ENCODE results near the gene POLR2B.

POLR2B gene

DNA sequence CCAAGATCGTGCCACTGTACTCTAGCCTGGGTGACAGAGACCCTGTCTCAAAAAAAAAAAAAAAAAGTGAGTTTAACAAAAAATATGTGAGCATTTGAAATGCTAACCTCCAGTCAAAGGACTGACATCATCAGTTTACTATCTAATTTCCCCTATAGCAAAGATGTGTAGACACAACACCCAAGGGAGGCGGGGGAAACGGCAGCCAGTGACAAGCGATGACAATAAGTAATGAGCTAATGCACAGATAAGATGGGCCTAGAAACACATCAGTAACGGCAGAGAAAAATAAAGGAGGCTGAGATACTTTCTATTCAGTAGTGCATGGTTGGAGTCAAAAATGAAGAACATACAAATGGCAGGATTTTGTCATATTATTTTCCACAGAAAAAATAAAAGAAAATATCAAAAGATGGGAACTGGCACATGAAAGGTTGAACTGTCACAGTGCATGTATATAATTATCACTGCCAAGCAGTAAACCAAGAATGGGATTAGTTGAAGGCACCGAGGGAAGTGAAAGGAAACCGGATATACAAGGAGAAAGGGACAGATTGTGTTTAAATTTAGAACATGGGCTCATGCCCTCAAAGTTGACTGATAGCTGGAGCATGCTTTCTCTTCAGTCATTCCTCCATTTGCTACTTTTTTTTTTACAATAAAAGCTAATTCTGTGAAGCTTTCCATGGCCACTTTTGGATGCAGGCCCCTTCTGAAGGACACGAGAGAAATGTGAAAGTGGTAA is 89.7 kb downstream of the POLR2B start:
- H3K4me3 ChIP-seq (ENCODE audit: low read depth, low read length): no peak overlapping the region
- DNase-seq (ENCODE audit: low read depth): no peak
- TF ChIP-seq, protein P1, sequence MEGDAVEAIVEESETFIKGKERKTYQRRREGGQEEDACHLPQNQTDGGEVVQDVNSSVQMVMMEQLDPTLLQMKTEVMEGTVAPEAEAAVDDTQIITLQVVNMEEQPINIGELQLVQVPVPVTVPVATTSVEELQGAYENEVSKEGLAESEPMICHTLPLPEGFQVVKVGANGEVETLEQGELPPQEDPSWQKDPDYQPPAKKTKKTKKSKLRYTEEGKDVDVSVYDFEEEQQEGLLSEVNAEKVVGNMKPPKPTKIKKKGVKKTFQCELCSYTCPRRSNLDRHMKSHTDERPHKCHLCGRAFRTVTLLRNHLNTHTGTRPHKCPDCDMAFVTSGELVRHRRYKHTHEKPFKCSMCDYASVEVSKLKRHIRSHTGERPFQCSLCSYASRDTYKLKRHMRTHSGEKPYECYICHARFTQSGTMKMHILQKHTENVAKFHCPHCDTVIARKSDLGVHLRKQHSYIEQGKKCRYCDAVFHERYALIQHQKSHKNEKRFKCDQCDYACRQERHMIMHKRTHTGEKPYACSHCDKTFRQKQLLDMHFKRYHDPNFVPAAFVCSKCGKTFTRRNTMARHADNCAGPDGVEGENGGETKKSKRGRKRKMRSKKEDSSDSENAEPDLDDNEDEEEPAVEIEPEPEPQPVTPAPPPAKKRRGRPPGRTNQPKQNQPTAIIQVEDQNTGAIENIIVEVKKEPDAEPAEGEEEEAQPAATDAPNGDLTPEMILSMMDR (IDR thresholded peaks at IDR 0.05; ENCODE audit: insufficient read depth, low read depth, low read length, missing control alignments): no peak

DNA sequence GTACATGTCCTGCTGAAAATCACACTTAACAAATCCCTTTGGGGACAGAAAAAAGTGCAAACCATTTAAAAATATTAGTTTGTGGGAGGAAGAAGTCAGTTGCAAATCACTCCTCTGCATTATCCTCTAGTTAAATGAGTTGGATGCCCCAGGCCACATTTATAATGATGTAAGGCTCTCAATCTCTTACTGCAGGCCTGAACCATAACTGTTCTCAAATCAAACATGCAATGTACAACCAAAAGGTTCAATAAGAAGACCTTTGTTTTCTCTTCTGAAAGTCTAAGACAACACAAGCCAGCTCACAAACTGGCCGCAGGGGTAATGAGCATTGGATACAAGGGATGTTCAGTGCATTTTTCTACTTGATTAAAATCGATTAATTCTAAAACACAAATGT is 91.8 kb downstream of the POLR2B start:
- TF ChIP-seq, protein P1 (IDR thresholded peaks at IDR 0.05; ENCODE audit: insufficient read depth, low read depth, low read length, missing control alignments): no peak
- H3K4me3 ChIP-seq (ENCODE audit: low read depth, low read length): no peak overlapping the region
- no peak for DNase-seq (ENCODE audit: low read depth)

DNA sequence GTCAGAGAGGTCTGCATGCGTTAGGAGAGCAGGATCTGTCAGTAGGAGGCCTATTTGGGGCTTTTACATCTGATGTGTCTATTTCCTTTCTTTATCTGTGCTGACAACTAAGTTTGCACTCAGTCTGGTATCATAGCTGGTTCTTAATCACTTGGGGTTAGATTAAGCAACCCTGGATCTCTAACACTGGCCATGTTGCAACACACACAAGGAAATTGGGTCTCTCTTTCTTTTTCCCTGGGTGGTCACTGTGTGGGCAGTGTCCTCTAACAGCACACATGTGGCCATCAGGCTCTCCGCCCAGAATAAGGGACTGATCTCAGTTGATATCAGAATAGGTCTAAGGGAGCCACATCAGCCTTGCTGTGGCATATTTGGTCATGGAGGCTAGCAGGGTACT is 92.6 kb downstream of the POLR2B start:
- no peak overlapping the region for H3K4me3 ChIP-seq (ENCODE audit: low read depth, low read length)
- no peak for DNase-seq (ENCODE audit: low read depth)
- TF ChIP-seq, protein P1 (IDR thresholded peaks at IDR 0.05; ENCODE audit: insufficient read depth, low read depth, low read length, missing control alignments): no peak

DNA sequence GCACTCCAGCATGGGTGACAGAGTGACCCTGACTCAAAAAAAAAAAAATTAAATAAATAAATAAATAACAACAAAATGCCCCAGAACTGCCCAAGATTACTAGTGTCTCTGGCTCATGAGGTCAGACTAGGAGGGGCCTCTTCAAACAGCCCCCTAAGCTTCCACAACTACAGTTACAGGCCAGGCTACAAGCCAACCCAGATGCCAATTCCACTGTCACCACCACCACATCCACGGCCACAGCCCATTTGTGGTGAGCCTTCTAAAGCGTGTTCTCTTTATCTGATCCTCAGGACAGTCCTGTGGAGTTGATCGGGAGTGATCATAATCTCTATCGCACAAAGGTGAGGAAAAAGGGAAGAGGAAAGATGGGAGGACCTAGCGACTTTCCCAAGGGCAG is 94.9 kb downstream of the POLR2B start:
- H3K4me3 ChIP-seq (ENCODE audit: low read depth, low read length): no peak overlapping the region
- TF ChIP-seq, protein P1 (IDR thresholded peaks at IDR 0.05; ENCODE audit: insufficient read depth, low read depth, low read length, missing control alignments): no peak
- DNase-seq (ENCODE audit: low read depth): no peak

DNA sequence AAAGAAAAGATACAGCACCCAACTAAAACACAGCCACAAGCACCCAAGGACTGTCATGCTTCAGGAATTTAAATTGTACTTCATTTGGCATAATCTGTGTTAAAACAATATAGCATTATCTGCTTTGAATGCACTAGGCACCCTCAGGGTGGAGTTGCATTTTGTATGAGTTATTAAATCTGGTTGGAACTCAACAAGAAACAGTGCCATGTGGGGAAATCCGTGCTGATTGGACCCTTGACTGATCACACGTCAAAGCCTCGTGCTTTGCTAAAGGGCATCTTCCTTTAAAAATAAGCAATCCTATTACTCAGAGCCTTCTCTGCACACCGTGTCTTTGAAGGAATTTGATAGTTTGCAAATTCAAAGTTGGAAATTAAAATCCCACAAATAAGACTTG is 96.0 kb downstream of the POLR2B start:
- no peak for DNase-seq (ENCODE audit: low read depth)
- TF ChIP-seq, protein P1 (IDR thresholded peaks at IDR 0.05; ENCODE audit: insufficient read depth, low read depth, low read length, missing control alignments): no peak
- no peak overlapping the region for H3K4me3 ChIP-seq (ENCODE audit: low read depth, low read length)

DNA sequence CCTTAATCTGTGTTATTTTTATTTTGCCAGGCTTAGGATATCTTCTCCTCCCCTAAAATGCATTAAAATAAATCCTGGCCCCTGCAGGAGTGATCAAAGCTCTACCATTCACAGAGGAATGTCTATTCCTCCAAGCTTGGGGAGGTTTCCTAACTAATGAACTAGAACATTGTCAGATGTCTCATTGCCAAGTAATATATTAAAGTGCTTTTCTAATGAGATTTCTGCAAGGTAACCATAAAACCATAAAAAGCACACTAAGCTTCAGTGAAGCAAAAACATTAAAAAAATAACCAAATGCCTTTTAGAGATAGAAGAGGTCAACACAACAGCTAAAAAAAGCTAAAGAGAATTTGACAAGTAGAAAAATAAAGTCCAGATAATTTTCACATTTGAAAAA is 96.7 kb downstream of the POLR2B start:
- TF ChIP-seq, protein P1 (IDR thresholded peaks at IDR 0.05; ENCODE audit: insufficient read depth, low read depth, low read length, missing control alignments): no peak
- no peak overlapping the region for H3K4me3 ChIP-seq (ENCODE audit: low read depth, low read length)
- DNase-seq (ENCODE audit: low read depth): no peak

DNA sequence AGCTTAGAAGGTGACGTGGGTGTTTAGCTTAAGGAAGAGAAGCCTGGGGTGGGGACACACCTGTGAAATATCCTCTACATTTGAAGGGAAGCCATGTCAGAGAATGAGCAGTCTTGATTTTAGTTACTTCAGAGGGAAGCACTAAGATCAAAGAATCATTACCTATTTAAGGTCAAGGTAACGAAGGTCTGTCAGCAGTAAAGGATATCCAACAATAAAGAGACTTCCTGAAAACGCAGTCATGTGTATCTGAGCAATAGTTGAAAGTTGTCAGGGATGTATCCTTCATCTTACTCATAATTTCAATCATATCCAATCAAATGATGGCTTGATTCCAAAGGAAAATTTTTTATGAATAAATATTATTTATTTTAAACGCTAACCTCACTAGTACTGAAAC is 98.0 kb downstream of the POLR2B start:
- TF ChIP-seq, protein P1 (IDR thresholded peaks at IDR 0.05; ENCODE audit: insufficient read depth, low read depth, low read length, missing control alignments): no peak
- no peak for DNase-seq (ENCODE audit: low read depth)
- no peak overlapping the region for H3K4me3 ChIP-seq (ENCODE audit: low read depth, low read length)

Measured in GM12865 (cell line).